Adrenal gland (tissue), 12 donors: ENCODE data around the gene SLC13A4. TPM values are rescaled to one million over a fixed set of nuclear protein-coding genes. Genes with fewer than 3 reads are reported as not detected.
A peak's percentile ranks its signal among the peaks of the same experiment; 100 is the strongest.

Experiments used
- DNase-seq, 7 donors: peaks; one replicate each; pipeline ENCODE4 v3.0.0-alpha.2; 2019 to 2020
- H3K27ac ChIP-seq, 5 donors: fragments of 200-600 bp; sonication (generic) in 4 of 5; 1 replicate in 3 of 5; 2 replicates in 2 of 5; pipeline versions ENCODE4 v1.5.1 to v1.8.0; 2016 to 2020; ENCODE audit warnings: mild to moderate bottlenecking in 1 of 5
- H3K27me3 ChIP-seq: fragments of 200-600 bp; 2 replicates; pipeline ENCODE4 v1.8.0; 2021
- H3K36me3 ChIP-seq, 2 donors: fragments of 200-600 bp; replicated peaks in 1 of 2; 1 replicate in 1 of 2; 2 replicates in 1 of 2; pipeline versions ENCODE4 v1.5.1 to v1.8.0; 2018 to 2022
- H3K4me1 ChIP-seq, 2 donors: fragments of 200-600 bp; replicated peaks in 1 of 2; 1 replicate in 1 of 2; 2 replicates in 1 of 2; pipeline versions ENCODE4 v1.5.1 to v1.8.0; 2018 to 2021
- H3K4me3 ChIP-seq, 4 donors: fragments of 200-600 bp; sonication (generic) in 3 of 4; one replicate each; pipeline ENCODE4 v1.5.1; 2016 to 2018
- H3K9me3 ChIP-seq, 3 donors: fragments of 200-600 bp; sonication (generic) in 1 of 3; replicated peaks in 1 of 3; 1 replicate in 2 of 3; 2 replicates in 1 of 3; pipeline versions ENCODE4 v1.5.1 to v1.8.0; 2016 to 2021
- POLR2A ChIP-seq, 2 donors: fragments of 450-650 bp; IDR thresholded peaks; one replicate each; pipeline ENCODE4 v1.6.1; 2017; ENCODE audit warnings: antibody characterized with exemption in 2 of 2, mild to moderate bottlenecking in 2 of 2, moderate library complexity in 1 of 2
- WGBS, 4 donors: extraction: QIAGEN DNeasy Blood & Tissue Kit in 2 of 4; methylation state at CpG; one replicate each; pipeline versions ENCODE4 v1.1.5 to v1.1.7; 2013 to 2017; 5-methylcytosine and 5-hydroxymethylcytosine counted together
- intact Hi-C, 2 donors: fragments of 100-400 bp; cut with DNase I; formaldehyde crosslinking; loops; one replicate each; pipeline versions ENCODE4 v1.14.1 to v1.15.0; 2022 to 2023
- polyA plus RNA-seq, 3 donors: library from polyadenylated mRNA; stranded (reverse); fragments of 200-250 nt in 2 of 3; fragments of 350-450 nt in 1 of 3; fragmentation: Illumina TruSeq in 1 of 3; extraction: RNeasy Lipid Tissue Mini Kit (QIAGEN cat#74804) in 1 of 3; gene quantifications; one replicate each; pipeline ENCODE4 v1.2.3, GENCODE V29; 2013 to 2014
- total RNA-seq, 9 donors: library from RNA; depleted of rRNA in 4 of 9; stranded (reverse); fragments of >200 nt in 4 of 9; fragments of 120-200 nt in 1 of 9; fragmentation: NEBNext Ultra II Directional in 1 of 9; extraction: Animal tissue kit (Norgen Biotek cat#: 25700) in 1 of 9; gene quantifications; one replicate each; pipeline versions ENCODE4 v1.1.0 to v1.2.4, GENCODE V29; 2013 to 2023
- TF ChIP-seq, protein P1 (sequence below), 6 experiments: fragments of 450-650 bp in 4 of 6; fragments of 200-600 bp in 2 of 6; sonication (generic) in 1 of 6; IDR thresholded peaks; 1 replicate in 5 of 6; 2 replicates in 1 of 6; pipeline versions ENCODE4 v1.5.1 to v1.8.0; 2016 to 2021; ENCODE audit warnings: antibody characterized with exemption in 6 of 6, mild to moderate bottlenecking in 2 of 6, moderate library complexity in 1 of 6
- donor health status: healthy with polysubstance abuse.
- donor health status: Bipolar disorder and iron deficiency.
- donor health status: DM: yes; HTN: yes; CAD: no.
- donor health status: DM: no; HTN: no; CAD: no.
- donor health status: DM: no; HTN: no; CAD: no.
- donor health status: DM: yes; HTN: yes; CAD: no.

The SLC13A4 gene
- total and polyA plus RNA-seq, 12 donors: 0.14 to 0.97 (median 0.24) TPM; not detected in 6

DNA sequence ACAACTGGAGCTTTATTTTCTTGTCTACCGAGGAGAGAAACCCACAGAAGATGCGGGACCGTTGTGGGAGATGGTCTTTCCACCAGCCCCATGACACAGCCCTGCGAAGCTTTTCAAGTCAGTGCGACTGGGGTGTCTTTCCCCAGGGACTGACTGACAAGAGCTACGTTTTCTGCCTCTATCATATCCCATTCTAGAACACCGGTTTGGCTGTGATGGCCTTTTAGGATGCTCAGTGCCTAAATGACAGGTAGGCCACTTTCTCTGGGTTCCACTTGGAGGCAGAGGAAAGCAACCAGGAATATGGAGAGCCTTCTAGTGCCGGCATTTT is 16.9 kb downstream of the SLC13A4 start:
- Histone ChIP-seq H3K27me3 (no peaks in the 10 kb centered on the region), H3K4me1 (peaks cover 0 to 3% of the 10 kb centered on the region in 2 donors), H3K27ac (no peak overlapping the region), H3K36me3 (no peaks in the 10 kb centered on the region), H3K9me3 (no peaks in the 10 kb centered on the region), H3K4me3 (no peak overlapping the region)
- intact Hi-C loops: no loop called here
- no peak for DNase-seq
- TF ChIP-seq, protein P1, sequence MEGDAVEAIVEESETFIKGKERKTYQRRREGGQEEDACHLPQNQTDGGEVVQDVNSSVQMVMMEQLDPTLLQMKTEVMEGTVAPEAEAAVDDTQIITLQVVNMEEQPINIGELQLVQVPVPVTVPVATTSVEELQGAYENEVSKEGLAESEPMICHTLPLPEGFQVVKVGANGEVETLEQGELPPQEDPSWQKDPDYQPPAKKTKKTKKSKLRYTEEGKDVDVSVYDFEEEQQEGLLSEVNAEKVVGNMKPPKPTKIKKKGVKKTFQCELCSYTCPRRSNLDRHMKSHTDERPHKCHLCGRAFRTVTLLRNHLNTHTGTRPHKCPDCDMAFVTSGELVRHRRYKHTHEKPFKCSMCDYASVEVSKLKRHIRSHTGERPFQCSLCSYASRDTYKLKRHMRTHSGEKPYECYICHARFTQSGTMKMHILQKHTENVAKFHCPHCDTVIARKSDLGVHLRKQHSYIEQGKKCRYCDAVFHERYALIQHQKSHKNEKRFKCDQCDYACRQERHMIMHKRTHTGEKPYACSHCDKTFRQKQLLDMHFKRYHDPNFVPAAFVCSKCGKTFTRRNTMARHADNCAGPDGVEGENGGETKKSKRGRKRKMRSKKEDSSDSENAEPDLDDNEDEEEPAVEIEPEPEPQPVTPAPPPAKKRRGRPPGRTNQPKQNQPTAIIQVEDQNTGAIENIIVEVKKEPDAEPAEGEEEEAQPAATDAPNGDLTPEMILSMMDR (IDR thresholded peaks at IDR 0.05): no peak
- no peak for TF ChIP-seq POLR2A (IDR thresholded peaks at IDR 0.05)
- WGBS, 4 donors: 53 to 60% (median 58%) methylated on average over 6 to 8 of the region's 8 CpGs

DNA sequence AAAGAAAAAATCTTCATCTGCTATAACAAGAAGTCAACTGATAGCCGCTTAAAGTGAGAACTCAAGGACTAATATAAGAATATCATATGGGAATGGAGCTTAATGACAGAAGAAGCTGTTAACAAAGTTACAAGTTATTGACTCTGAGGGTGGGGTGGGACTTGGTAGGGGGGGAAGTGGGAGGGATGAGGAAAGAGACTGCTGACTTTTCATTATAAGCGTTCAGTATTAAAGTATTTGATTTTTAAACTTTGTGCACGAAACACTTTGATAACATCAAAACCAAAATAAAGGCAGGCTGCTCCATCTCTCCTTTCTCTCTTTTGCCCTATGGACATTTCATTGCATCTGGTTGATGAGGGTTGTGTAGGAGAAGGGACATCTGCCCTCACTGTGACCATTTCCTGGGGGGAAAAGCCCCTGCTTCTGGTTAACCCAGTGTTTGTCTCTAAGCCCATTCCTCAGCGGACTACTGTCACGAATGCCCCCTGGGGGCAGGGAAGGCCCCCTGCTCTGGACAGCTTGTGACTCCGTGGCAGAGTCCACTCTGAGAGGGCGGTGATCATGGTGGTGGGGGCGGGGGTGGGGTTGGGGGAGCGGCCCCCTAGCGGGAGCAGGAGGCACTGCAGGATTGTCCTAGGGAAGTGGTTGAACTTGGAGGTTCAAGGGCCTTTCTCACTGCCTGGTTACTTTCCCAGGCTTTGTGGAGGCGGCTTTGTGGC is 17.4 kb downstream of the SLC13A4 start:
- Histone ChIP-seq H3K27ac (no peak overlapping the region), H3K4me3 (no peak overlapping the region), H3K4me1 (peaks cover 0 to 3% of the 10 kb centered on the region in 2 donors), H3K36me3 (no peaks in the 10 kb centered on the region), H3K27me3 (no peaks in the 10 kb centered on the region), H3K9me3 (no peaks in the 10 kb centered on the region)
- WGBS, 4 donors: 34 to 50% (median 40%) methylated on average over 5 to 11 of the region's 11 CpGs
- no peak for TF ChIP-seq POLR2A (IDR thresholded peaks at IDR 0.05)
- TF ChIP-seq, protein P1 (IDR thresholded peaks at IDR 0.05): peak in 2 of 6 experiments; percentile 26 to 51
- intact Hi-C loops: no loop called here
- no peak for DNase-seq

DNA sequence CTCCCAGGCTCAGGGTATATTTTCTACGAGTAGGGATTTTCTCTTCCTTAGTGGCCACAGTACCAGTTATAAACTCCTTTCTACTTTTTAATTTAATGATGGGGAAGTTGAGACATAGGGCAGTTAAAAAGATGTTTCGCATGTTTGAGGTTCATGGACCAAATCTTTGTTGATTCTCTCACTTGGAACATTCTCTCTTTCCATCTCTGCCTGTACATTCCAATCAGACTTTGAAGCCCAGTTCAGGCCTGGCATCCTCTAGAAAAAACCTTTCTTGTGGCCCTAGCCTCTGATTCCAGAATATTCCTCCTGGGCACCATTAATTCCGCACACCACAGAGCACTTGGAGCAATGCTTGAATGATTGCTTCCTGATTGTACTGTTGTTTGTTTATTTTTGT is 18.5 kb downstream of the SLC13A4 start:
- intact Hi-C loops: no loop called here
- H3K9me3 ChIP-seq: no peaks in the 10 kb centered on the region
- 88 to 93% (median 90%) methylated on average over 3 of the region's 3 CpGs for WGBS, 4 donors

DNA sequence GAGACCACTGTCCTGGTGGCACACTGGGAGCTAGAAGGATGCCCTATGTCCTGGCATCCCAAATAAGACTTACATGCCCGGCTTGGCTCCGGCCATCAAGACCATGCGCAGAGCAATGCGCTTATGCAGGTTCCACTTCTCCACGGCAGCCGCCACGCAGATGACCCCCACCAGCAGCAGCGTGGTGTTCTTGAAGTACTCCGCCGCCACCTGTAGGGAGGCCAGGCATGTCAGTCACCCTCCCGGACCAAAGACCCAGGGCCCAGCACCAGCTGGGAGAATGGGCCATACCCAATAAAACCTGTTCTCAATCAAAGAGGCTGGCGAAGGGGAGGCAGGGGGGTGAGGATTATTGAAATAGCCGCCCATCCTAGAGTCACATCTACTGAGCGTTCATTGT is 19.9 kb downstream of the SLC13A4 start:
- Histone ChIP-seq H3K27ac (no peak overlapping the region), H3K27me3 (no peaks in the 10 kb centered on the region), H3K9me3 (no peaks in the 10 kb centered on the region), H3K4me3 (no peak overlapping the region), H3K4me1 (peaks cover 0 to 3% of the 10 kb centered on the region in 2 donors), H3K36me3 (no peaks in the 10 kb centered on the region)
- no peak for DNase-seq
- WGBS, 4 donors: 88 to 95% (median 92%) methylated on average over 12 to 14 of the region's 14 CpGs
- intact Hi-C loops: no loop called here
- TF ChIP-seq, protein P1 (IDR thresholded peaks at IDR 0.05): no peak

More for the DNA sequence above, 18.5 kb downstream of the SLC13A4 start:
- H3K27ac ChIP-seq: no peak overlapping the region
- no peak overlapping the region for H3K4me3 ChIP-seq
- H3K27me3 ChIP-seq: no peaks in the 10 kb centered on the region
- TF ChIP-seq, protein P1 (IDR thresholded peaks at IDR 0.05): no peak
- TF ChIP-seq POLR2A (IDR thresholded peaks at IDR 0.05): no peak
- DNase-seq: no peak
- H3K4me1 ChIP-seq: peaks cover 0 to 3% of the 10 kb centered on the region in 2 donors
- no peaks in the 10 kb centered on the region for H3K36me3 ChIP-seq
